Dendritic cell treated with granulocyte-macrophage colony-stimulating factor and Interleukin-4, amounts not matched to agents 40 ng/mL and 50 ng/mL, for 4 days (primary cell): ENCODE measurements around the gene NDN.
"Not testable (repeated sequence)": the region's sequence is repeated elsewhere in the genome, so short reads cannot be mapped to it uniquely, and the experiment has no call there.

Experiments
- H3K27ac Mint-ChIP-seq: one replicate; pipeline ENCODE4 v1.8.0; 2022; ENCODE audit warnings: mild to moderate bottlenecking, mixed read lengths
- H3K27me3 Mint-ChIP-seq: one replicate; pipeline ENCODE4 v1.8.0; 2022; ENCODE audit warnings: mild to moderate bottlenecking, mixed read lengths
- H3K36me3 Mint-ChIP-seq: one replicate; pipeline ENCODE4 v1.8.0; 2022; ENCODE audit warnings: low read depth, mixed read lengths
- H3K4me1 Mint-ChIP-seq: one replicate; pipeline ENCODE4 v1.8.0; 2022; ENCODE audit warnings: low read depth, mixed read lengths
- H3K4me3 Mint-ChIP-seq: one replicate; pipeline ENCODE4 v1.8.0; 2022; ENCODE audit warnings: mild to moderate bottlenecking, moderate library complexity, mixed read lengths
- H3K9me3 Mint-ChIP-seq: one replicate; pipeline ENCODE4 v1.8.0; 2022; ENCODE audit warnings: mixed read lengths
- intact Hi-C: fragments of 100-400 bp; cut with micrococcal nuclease; formaldehyde crosslinking; loops from one replicate; pipeline ENCODE4 v1.15.0; 2022

The NDN gene

GRCh38 chr15:23687143-23687470, at the start of gene NDN:
TSS of gene NDN (minus strand) at chr15:23687305. CDS start at chr15:23687217, 88 bp downstream.
- no peak within 1 kb of the TSS for H3K27ac Mint-ChIP-seq
- peaks cover 15% of the 10 kb centered on the region for H3K9me3 Mint-ChIP-seq
- H3K4me1 Mint-ChIP-seq, result no peaks in the 10 kb centered on the region
- peaks cover 4% of the 10 kb centered on the region for H3K27me3 Mint-ChIP-seq
- intact Hi-C loops, result no loop called here
- no peaks in the 10 kb centered on the region for H3K36me3 Mint-ChIP-seq
- H3K4me3 Mint-ChIP-seq, result peak within 1 kb of the TSS; percentile 41

GRCh38 chr15:23736033-23736673, 49.0 kb upstream of the NDN start:
- peaks cover 9% of the 10 kb centered on the region for H3K9me3 Mint-ChIP-seq
- H3K27ac Mint-ChIP-seq, result no peak overlapping the region
- H3K4me3 Mint-ChIP-seq, result no peak overlapping the region
- no peaks in the 10 kb centered on the region for H3K36me3 Mint-ChIP-seq
- no peaks in the 10 kb centered on the region for H3K4me1 Mint-ChIP-seq
- intact Hi-C loops, result no loop called here
- no peaks in the 10 kb centered on the region for H3K27me3 Mint-ChIP-seq

- no peaks in the 10 kb centered on the region for H3K36me3 Mint-ChIP-seq
- intact Hi-C loops, result no loop called here
- no peak overlapping the region for H3K4me3 Mint-ChIP-seq
- H3K27me3 Mint-ChIP-seq, result no peaks in the 10 kb centered on the region
- peaks cover 5% of the 10 kb centered on the region for H3K9me3 Mint-ChIP-seq
- H3K27ac Mint-ChIP-seq, result no peak overlapping the region
- H3K4me1 Mint-ChIP-seq, result no peaks in the 10 kb centered on the region
These were observed 47.8 kb upstream of the NDN start for GRCh38 chr15:23734862-23735261.

GRCh38 chr15:23713874-23714656, 27.0 kb upstream of the NDN start:
- H3K36me3 Mint-ChIP-seq, H3K4me3 Mint-ChIP-seq, intact Hi-C loops, H3K27ac Mint-ChIP-seq, H3K4me1 Mint-ChIP-seq, H3K27me3 Mint-ChIP-seq: not testable (repeated sequence)
- H3K9me3 Mint-ChIP-seq, result peaks cover 51% of the 10 kb centered on the region

- Mint-ChIP-seq H3K4me3 (no peak overlapping the region), H3K27ac (no peak overlapping the region), H3K36me3 (no peaks in the 10 kb centered on the region), H3K9me3 (peaks cover 59% of the 10 kb centered on the region), H3K27me3 (no peaks in the 10 kb centered on the region), H3K4me1 (no peaks in the 10 kb centered on the region)
- intact Hi-C loops, result no loop called here
These were observed 21.2 kb upstream of the NDN start for GRCh38 chr15:23708332-23708731.

GRCh38 chr15:23695282-23695681, 8.2 kb upstream of the NDN start:
- no peaks in the 10 kb centered on the region for H3K4me1 Mint-ChIP-seq
- no peak overlapping the region for H3K27ac Mint-ChIP-seq
- intact Hi-C loops, result no loop called here
- H3K4me3 Mint-ChIP-seq, result no peak overlapping the region
- no peaks in the 10 kb centered on the region for H3K36me3 Mint-ChIP-seq
- H3K27me3 Mint-ChIP-seq, result no peaks in the 10 kb centered on the region
- peaks cover 46% of the 10 kb centered on the region for H3K9me3 Mint-ChIP-seq

GRCh38 chr15:23694592-23694991, 7.5 kb upstream of the NDN start:
- Mint-ChIP-seq H3K27me3 (no peaks in the 10 kb centered on the region), H3K9me3 (peaks cover 46% of the 10 kb centered on the region)

GRCh38 chr15:23690450-23690852, 3.3 kb upstream of the NDN start:
- H3K27ac Mint-ChIP-seq, result no peak overlapping the region
- H3K9me3 Mint-ChIP-seq, result peaks cover 42% of the 10 kb centered on the region
- no peak overlapping the region for H3K4me3 Mint-ChIP-seq

More at GRCh38 chr15:23694592-23694991, 7.5 kb upstream of the NDN start:
- no peak overlapping the region for H3K4me3 Mint-ChIP-seq
- H3K36me3 Mint-ChIP-seq, result no peaks in the 10 kb centered on the region
- intact Hi-C loops, result no loop called here
- H3K4me1 Mint-ChIP-seq, result no peaks in the 10 kb centered on the region
- no peak overlapping the region for H3K27ac Mint-ChIP-seq

GRCh38 chr15:23690015-23690414, 2.9 kb upstream of the NDN start:
- no peaks in the 10 kb centered on the region for H3K36me3 Mint-ChIP-seq
- H3K4me3 Mint-ChIP-seq, result no peak overlapping the region
- peaks cover 4% of the 10 kb centered on the region for H3K27me3 Mint-ChIP-seq
- H3K27ac Mint-ChIP-seq, result no peak overlapping the region
- intact Hi-C loops, result no loop called here
- H3K9me3 Mint-ChIP-seq, result peaks cover 38% of the 10 kb centered on the region
- no peaks in the 10 kb centered on the region for H3K4me1 Mint-ChIP-seq

More at GRCh38 chr15:23690450-23690852, 3.3 kb upstream of the NDN start:
- Mint-ChIP-seq H3K36me3 (no peaks in the 10 kb centered on the region), H3K4me1 (no peaks in the 10 kb centered on the region), H3K27me3 (peaks cover 4% of the 10 kb centered on the region)
- intact Hi-C loops, result no loop called here

GRCh38 chr15:23686466-23687142, 501 bp downstream of the NDN start:
- Mint-ChIP-seq H3K36me3 (no peaks in the 10 kb centered on the region), H3K27ac (no peak overlapping the region), H3K27me3 (peaks cover 4% of the 10 kb centered on the region), H3K4me1 (no peaks in the 10 kb centered on the region), H3K4me3 (peak overlapping the region; percentile 41), H3K9me3 (peaks cover 10% of the 10 kb centered on the region)
- intact Hi-C loops, result no loop called here

- no peaks in the 10 kb centered on the region for H3K36me3 Mint-ChIP-seq
- no peak overlapping the region for H3K4me3 Mint-ChIP-seq
- intact Hi-C loops, result no loop called here
- H3K9me3 Mint-ChIP-seq, result no peaks in the 10 kb centered on the region
- no peak overlapping the region for H3K27ac Mint-ChIP-seq
- H3K27me3 Mint-ChIP-seq, result no peaks in the 10 kb centered on the region
- H3K4me1 Mint-ChIP-seq, result no peaks in the 10 kb centered on the region
These were observed 15.6 kb downstream of the NDN start for GRCh38 chr15:23671481-23671880.

- no peaks in the 10 kb centered on the region for H3K36me3 Mint-ChIP-seq
- no peaks in the 10 kb centered on the region for H3K4me1 Mint-ChIP-seq
- H3K27ac Mint-ChIP-seq, result no peak overlapping the region
- intact Hi-C loops, result no loop called here
- no peaks in the 10 kb centered on the region for H3K9me3 Mint-ChIP-seq
- no peaks in the 10 kb centered on the region for H3K27me3 Mint-ChIP-seq
- no peak overlapping the region for H3K4me3 Mint-ChIP-seq
These were observed 16.1 kb downstream of the NDN start for GRCh38 chr15:23670970-23671369.

- H3K4me1 Mint-ChIP-seq, result no peaks in the 10 kb centered on the region
- H3K4me3 Mint-ChIP-seq, result no peak overlapping the region
- no peaks in the 10 kb centered on the region for H3K27me3 Mint-ChIP-seq
- no peaks in the 10 kb centered on the region for H3K36me3 Mint-ChIP-seq
- H3K9me3 Mint-ChIP-seq, result no peaks in the 10 kb centered on the region
- H3K27ac Mint-ChIP-seq, result no peak overlapping the region
- intact Hi-C loops, result no loop called here
These were observed 23.9 kb downstream of the NDN start for GRCh38 chr15:23663232-23663631.

- no peak overlapping the region for H3K4me3 Mint-ChIP-seq
- H3K36me3 Mint-ChIP-seq, result no peaks in the 10 kb centered on the region
- no peaks in the 10 kb centered on the region for H3K4me1 Mint-ChIP-seq
- intact Hi-C loops, result no loop called here
- no peak overlapping the region for H3K27ac Mint-ChIP-seq
- peaks cover 15% of the 10 kb centered on the region for H3K27me3 Mint-ChIP-seq
- H3K9me3 Mint-ChIP-seq, result no peaks in the 10 kb centered on the region
These were observed 38.1 kb downstream of the NDN start for GRCh38 chr15:23648920-23649515.
